ENCODE data around the gene DDX5.

DNA sequence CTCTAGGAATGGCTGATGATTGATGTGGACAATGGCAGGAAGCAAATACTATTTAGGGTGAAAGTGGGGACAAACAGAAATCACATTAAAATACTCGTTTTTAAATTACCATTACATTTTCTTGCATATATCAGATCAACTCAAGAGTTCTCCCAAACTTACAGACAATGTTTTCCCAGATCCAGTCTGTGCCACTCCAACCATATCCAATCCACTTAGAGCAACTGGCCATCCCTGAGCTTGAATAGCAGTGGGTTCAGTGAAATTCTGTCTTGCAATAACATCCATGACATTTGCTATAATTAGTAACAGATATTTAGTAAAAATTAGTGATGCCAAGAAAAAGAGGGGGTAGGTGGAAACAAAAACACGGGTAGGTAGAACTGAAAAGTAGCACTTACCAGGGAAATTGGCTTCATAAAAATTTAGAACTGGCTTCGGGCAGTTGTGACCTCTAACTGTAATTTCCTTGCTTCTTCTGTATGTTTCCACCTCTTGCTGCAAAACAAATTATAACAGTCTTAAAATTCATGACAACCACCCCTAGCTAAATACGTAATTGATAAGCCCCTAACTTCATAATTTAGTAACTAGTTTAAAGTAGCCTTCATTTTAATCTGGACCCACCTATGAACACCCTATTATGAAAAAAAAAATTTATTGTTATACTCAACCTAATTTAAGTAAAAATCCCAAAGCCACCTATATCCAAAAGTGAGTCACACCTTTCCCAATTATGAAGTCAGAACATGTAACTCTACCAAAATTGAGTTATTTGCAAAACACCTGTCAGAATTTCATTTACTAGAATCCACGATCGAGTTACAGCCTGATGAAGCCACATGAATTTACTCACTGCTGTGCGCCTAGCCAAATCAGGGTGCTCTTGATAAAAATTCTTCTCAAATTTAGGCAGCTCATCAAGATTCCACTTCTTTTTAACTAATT is 2.0 kb downstream of the DDX5 start:
- TF ChIP-seq, protein P1, sequence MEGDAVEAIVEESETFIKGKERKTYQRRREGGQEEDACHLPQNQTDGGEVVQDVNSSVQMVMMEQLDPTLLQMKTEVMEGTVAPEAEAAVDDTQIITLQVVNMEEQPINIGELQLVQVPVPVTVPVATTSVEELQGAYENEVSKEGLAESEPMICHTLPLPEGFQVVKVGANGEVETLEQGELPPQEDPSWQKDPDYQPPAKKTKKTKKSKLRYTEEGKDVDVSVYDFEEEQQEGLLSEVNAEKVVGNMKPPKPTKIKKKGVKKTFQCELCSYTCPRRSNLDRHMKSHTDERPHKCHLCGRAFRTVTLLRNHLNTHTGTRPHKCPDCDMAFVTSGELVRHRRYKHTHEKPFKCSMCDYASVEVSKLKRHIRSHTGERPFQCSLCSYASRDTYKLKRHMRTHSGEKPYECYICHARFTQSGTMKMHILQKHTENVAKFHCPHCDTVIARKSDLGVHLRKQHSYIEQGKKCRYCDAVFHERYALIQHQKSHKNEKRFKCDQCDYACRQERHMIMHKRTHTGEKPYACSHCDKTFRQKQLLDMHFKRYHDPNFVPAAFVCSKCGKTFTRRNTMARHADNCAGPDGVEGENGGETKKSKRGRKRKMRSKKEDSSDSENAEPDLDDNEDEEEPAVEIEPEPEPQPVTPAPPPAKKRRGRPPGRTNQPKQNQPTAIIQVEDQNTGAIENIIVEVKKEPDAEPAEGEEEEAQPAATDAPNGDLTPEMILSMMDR (IDR thresholded peaks at IDR 0.05; ENCODE audit: insufficient read depth, low read depth, low read length), result no peak
- TF ChIP-seq EZH2 (IDR thresholded peaks at IDR 0.05; ENCODE audit: insufficient read depth, low read length), result no peak
